Measurements from ENCODE around the gene GNAS. TPM values are rescaled to one million over a fixed set of nuclear protein-coding genes. Genes with fewer than 3 reads are reported as not detected.
"Not testable (repeated sequence)": the region's sequence is repeated elsewhere in the genome, so short reads cannot be mapped to it uniquely, and the experiment has no call there.

The GNAS gene
- total RNA-seq, 3 donors from 2014 or later, result 448 to 714 (median 570) TPM

DNA sequence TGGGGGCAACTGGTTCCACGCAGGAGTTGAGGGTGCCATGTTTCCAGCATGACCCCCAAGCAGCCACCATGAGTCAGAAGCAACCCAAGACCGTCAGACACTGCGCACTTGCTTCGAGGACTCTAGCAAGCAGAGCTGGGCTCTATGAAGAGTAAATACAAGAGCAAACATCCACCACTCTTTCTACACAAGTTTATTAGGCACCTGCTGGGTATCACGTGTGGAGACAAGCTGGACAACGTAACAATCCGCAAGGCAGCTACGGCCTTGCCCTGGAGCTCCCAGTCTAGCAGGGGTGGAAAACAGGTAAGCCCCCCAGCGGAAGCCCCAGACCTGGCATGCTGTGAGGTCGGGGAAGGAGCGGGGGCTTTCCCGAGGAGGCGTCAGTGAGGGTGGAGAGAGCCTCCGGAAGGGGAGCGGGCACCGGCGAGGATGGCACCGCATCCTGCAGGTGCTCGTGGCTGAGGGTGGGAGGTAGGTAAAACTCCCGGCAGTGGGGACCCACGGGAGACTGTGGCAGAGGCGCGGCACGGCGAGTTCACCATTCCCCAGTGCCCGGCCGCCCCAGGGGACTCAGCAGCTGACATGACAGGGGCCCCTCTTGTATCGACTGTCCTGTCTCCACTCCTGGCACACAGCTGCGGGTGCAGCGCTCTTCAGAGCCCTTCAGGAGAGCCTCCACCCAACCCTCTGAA lies 35.4 kb upstream of the GNAS start:
- H3K9me3 ChIP-seq, result no peaks in the 10 kb centered on the region
- TF ChIP-seq POLR2A (IDR thresholded peaks at IDR 0.05), result no peak
- TF ChIP-seq, protein P1, sequence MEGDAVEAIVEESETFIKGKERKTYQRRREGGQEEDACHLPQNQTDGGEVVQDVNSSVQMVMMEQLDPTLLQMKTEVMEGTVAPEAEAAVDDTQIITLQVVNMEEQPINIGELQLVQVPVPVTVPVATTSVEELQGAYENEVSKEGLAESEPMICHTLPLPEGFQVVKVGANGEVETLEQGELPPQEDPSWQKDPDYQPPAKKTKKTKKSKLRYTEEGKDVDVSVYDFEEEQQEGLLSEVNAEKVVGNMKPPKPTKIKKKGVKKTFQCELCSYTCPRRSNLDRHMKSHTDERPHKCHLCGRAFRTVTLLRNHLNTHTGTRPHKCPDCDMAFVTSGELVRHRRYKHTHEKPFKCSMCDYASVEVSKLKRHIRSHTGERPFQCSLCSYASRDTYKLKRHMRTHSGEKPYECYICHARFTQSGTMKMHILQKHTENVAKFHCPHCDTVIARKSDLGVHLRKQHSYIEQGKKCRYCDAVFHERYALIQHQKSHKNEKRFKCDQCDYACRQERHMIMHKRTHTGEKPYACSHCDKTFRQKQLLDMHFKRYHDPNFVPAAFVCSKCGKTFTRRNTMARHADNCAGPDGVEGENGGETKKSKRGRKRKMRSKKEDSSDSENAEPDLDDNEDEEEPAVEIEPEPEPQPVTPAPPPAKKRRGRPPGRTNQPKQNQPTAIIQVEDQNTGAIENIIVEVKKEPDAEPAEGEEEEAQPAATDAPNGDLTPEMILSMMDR (IDR thresholded peaks at IDR 0.05), result no peak
- TF ChIP-seq POLR2AphosphoS5 (IDR thresholded peaks at IDR 0.05), result no peak
- intact Hi-C loops (cut with DNase I; ENCODE audit: low total_unique reads), result no loop called here
- DNase-seq (ENCODE audit: low spot score in 2 of 2), result no peak
- no peaks in the 10 kb centered on the region for H3K4me1 ChIP-seq
- no peaks in the 10 kb centered on the region for H3K36me3 ChIP-seq
- H3K4me3 ChIP-seq, result no peak overlapping the region
- H3K27me3 ChIP-seq, result peaks cover 0 to under 1% of the 10 kb centered on the region in 2 donors
- H3K27ac ChIP-seq, result no peak overlapping the region

DNA sequence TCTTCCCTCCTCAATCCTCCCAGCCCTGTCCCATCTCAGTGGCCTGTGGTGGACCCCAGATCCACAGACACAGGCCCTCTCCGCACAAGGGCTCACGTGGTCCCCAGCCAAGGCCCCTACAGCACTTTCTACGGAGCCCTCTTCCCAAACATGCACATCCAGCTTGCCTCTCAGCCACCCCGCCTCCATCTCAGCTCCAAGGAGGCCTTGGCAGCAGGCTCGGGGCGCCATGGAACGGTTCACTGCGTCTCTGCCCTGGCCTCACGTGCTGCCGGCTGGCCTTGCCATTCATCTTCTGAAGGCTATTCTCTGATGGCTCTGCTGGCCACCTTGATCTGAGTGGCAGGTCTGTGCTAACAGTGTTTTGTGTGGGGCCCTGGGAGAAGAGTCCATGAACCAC lies 34.8 kb upstream of the GNAS start:
- no peaks in the 10 kb centered on the region for H3K4me1 ChIP-seq
- no peaks in the 10 kb centered on the region for H3K36me3 ChIP-seq
- DNase-seq (ENCODE audit: low spot score in 2 of 2), result no peak
- H3K9me3 ChIP-seq, result no peaks in the 10 kb centered on the region
- H3K27me3 ChIP-seq, result no peaks in the 10 kb centered on the region
- H3K27ac ChIP-seq, result no peak overlapping the region
- TF ChIP-seq, protein P1 (IDR thresholded peaks at IDR 0.05), result no peak
- TF ChIP-seq POLR2AphosphoS5 (IDR thresholded peaks at IDR 0.05) (no peak), POLR2A (IDR thresholded peaks at IDR 0.05) (no peak)
- no peak overlapping the region for H3K4me3 ChIP-seq
- intact Hi-C loops (cut with DNase I; ENCODE audit: low total_unique reads), result no loop called here

DNA sequence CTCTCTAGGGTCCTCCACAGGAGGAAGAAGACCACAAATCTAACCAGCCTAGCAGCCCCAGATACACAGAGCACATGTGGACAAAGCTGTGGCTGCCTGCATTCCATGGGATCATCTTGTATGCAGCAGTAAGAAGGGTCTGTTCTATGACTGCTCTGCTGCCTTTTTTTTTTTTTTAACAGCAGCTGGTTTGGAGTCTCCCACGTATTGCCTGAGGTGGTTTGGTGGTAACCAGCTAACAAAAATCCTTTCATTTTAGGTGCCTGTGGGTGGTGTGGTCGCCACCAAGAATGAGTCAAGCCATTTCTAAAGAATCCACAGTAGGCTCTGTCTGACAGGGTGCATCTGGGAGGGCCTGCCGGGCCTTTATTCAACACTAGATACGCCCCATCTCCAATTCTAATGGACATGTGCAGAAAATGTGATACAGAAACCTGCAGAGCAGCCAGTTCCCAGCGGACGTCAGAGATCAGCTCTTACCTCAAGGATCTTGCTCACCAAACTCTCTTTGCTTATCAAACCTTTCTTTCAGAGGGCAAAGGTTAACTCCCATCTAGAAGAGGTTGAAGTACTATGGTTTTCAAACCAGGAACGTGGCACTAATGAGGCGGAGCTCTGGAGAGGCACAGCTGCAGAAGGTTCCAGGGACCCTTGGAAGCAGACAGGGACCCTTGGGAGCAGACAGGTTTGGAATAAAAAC lies 33.8 kb upstream of the GNAS start:
- H3K4me3 ChIP-seq, result no peak overlapping the region
- H3K27ac ChIP-seq, result no peak overlapping the region
- DNase-seq (ENCODE audit: low spot score in 2 of 2), result peak in 1 of 2 donors; percentile 28

GRCh38 chr20:58819921-58820320 lies 32.6 kb upstream of the GNAS start:
- intact Hi-C loops (cut with DNase I; ENCODE audit: low total_unique reads), result no loop called here

More for the DNA sequence above, 33.8 kb upstream of the GNAS start:
- H3K27me3 ChIP-seq, result no peaks in the 10 kb centered on the region
- TF ChIP-seq POLR2A (IDR thresholded peaks at IDR 0.05) (no peak), POLR2AphosphoS5 (IDR thresholded peaks at IDR 0.05) (no peak)
- TF ChIP-seq, protein P1 (IDR thresholded peaks at IDR 0.05), result no peak
- no peaks in the 10 kb centered on the region for H3K36me3 ChIP-seq
- no peaks in the 10 kb centered on the region for H3K9me3 ChIP-seq
- no peaks in the 10 kb centered on the region for H3K4me1 ChIP-seq
- intact Hi-C loops (cut with DNase I; ENCODE audit: low total_unique reads), result no loop called here

DNA sequence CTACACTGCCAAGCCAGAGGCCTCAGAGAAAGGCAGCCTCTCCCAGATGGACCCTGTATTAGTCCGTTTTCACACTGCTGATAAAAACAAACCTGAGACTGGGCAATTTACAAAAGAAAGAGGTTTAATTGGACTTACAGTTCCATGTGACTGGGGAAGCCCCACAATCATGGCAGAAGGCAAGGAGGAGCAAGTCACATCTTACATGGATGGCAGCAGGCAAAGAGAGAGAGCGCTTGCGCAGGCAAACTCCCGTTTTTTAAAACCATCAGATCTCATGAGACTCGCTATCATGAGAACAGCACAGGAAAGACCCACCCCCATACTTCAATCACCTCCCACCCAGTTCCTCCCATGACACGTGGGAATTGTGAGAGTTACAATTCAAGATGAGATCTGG lies 32.0 kb upstream of the GNAS start:
- H3K36me3 ChIP-seq; H3K4me3 ChIP-seq; H3K4me1 ChIP-seq; H3K27me3 ChIP-seq; DNase-seq (ENCODE audit: low spot score in 2 of 2); intact Hi-C loops (cut with DNase I; ENCODE audit: low total_unique reads); H3K27ac ChIP-seq; H3K9me3 ChIP-seq: not testable (repeated sequence)

More at GRCh38 chr20:58819921-58820320, 32.6 kb upstream of the GNAS start:
- Histone ChIP-seq H3K27me3 (no peaks in the 10 kb centered on the region), H3K9me3 (no peaks in the 10 kb centered on the region), H3K4me3 (no peak overlapping the region), H3K4me1 (no peaks in the 10 kb centered on the region), H3K36me3 (no peaks in the 10 kb centered on the region), H3K27ac (no peak overlapping the region)
- no peak for TF ChIP-seq POLR2A (IDR thresholded peaks at IDR 0.05)
- TF ChIP-seq, protein P1 (IDR thresholded peaks at IDR 0.05), result no peak
- no peak for TF ChIP-seq POLR2AphosphoS5 (IDR thresholded peaks at IDR 0.05)
- no peak for DNase-seq (ENCODE audit: low spot score in 2 of 2)
